Small intestine (tissue), 7 donors: ENCODE data around the gene HSPB6. TPM values are rescaled to one million over a fixed set of nuclear protein-coding genes. Genes with fewer than 3 reads are reported as not detected.
"Not testable (repeated sequence)": the region's sequence is repeated elsewhere in the genome, so short reads cannot be mapped to it uniquely, and the experiment has no call there.

Experiments used
- DNase-seq, 2 donors: peaks; one replicate each; pipeline versions ENCODE4 v3.0.0 to v3.0.0-alpha.2; 2013
- FAIRE-seq: peaks from 2 replicates; lab custom pipeline; 2012; peaks lifted over from hg19 to GRCh38; lab: Jason Lieb, UNC
- H3K27ac ChIP-seq, 3 donors: one replicate each; pipeline ENCODE4 v1.5.1; 2013; ENCODE audit warnings: low read length in 2 of 3, mild to moderate bottlenecking in 2 of 3, control low read depth in 1 of 3, inconsistent platforms in 1 of 3, low read depth in 1 of 3, moderate library complexity in 1 of 3
- H3K27me3 ChIP-seq, 3 donors: one replicate each; pipeline ENCODE4 v1.6.1; 2013; ENCODE audit warnings: low read length in 3 of 3, inconsistent platforms in 1 of 3; ENCODE audit not compliant: control insufficient read depth in 3 of 3, insufficient read depth in 3 of 3
- H3K36me3 ChIP-seq, 3 donors: one replicate each; pipeline ENCODE4 v1.6.1; 2013; ENCODE audit warnings: low read length in 3 of 3, inconsistent platforms in 1 of 3, low read depth in 1 of 3, mild to moderate bottlenecking in 1 of 3, moderate library complexity in 1 of 3; ENCODE audit not compliant: control insufficient read depth in 3 of 3, insufficient read depth in 2 of 3
- H3K4me1 ChIP-seq, 3 donors: one replicate each; pipeline ENCODE4 v1.6.1; 2013; ENCODE audit warnings: low read length in 2 of 3, inconsistent platforms in 1 of 3, low read depth in 1 of 3, mild to moderate bottlenecking in 1 of 3, moderate library complexity in 1 of 3; ENCODE audit not compliant: control insufficient read depth in 3 of 3, insufficient read depth in 2 of 3
- H3K4me3 ChIP-seq, 3 donors: one replicate each; pipeline ENCODE4 v1.5.1; 2013; ENCODE audit warnings: low read length in 3 of 3, control low read depth in 1 of 3, inconsistent platforms in 1 of 3, low read depth in 1 of 3, mild to moderate bottlenecking in 1 of 3, moderate library complexity in 1 of 3
- H3K9me3 ChIP-seq, 2 donors: one replicate each; pipeline ENCODE4 v1.6.1; 2013; ENCODE audit warnings: low read depth in 1 of 2, low read length in 1 of 2; ENCODE audit not compliant: control insufficient read depth in 2 of 2, insufficient read depth in 1 of 2
- WGBS, 3 donors: extraction: QIAGEN DNeasy Blood & Tissue Kit; methylation state at CpG; one replicate each; pipeline ENCODE4 v1.1.7; 2013; 5-methylcytosine and 5-hydroxymethylcytosine counted together
- polyA plus RNA-seq, 4 donors: library from polyadenylated mRNA; stranded (reverse) in 3 of 4; unstranded in 1 of 4; fragments of 200-250 nt in 3 of 4; fragments of 120-200 nt in 1 of 4; gene quantifications; one replicate each; pipeline versions ENCODE4 v1.2.1 to v1.2.3, GENCODE V29; 2013
- donor health status: healthy with polysubstance abuse.
- donor health status: control.
- donor health status: control.
- donor health status: Bipolar disorder and iron deficiency.
- donor health status: healthy.

HSPB6 gene
- polyA plus RNA-seq, 4 donors = 2.0 to 41.7 (median 11.5) TPM

DNA sequence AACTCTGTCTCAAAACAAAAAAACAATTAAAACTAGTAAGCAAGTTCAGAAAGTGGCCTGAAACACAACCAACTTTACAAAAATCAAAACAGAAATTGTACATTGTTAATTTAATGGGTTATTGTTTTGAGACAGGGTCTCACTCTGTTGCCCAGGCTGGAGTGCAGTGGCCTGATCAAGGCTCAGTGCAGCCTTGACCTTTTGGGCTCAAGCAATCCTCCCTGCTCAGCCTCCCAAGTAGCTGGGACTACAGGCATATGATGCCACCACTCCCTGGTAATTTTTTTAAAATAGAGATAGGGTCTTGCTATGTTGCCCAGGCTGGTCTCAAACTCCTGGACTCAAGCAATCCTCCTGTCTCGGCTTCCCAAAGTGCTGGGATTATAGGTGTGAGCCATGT is 38.7 kb upstream of the HSPB6 start:
- not testable (repeated sequence) for H3K36me3 ChIP-seq, H3K4me3 ChIP-seq, FAIRE-seq, H3K27ac ChIP-seq, H3K9me3 ChIP-seq, H3K4me1 ChIP-seq, DNase-seq
- 71 to 83% (median 80%) methylated on average over 1 of the region's 1 CpG for WGBS, 3 donors
- H3K27me3 ChIP-seq = peaks cover 0 to 23% (median 8%) of the 10 kb centered on the region in 3 donors

DNA sequence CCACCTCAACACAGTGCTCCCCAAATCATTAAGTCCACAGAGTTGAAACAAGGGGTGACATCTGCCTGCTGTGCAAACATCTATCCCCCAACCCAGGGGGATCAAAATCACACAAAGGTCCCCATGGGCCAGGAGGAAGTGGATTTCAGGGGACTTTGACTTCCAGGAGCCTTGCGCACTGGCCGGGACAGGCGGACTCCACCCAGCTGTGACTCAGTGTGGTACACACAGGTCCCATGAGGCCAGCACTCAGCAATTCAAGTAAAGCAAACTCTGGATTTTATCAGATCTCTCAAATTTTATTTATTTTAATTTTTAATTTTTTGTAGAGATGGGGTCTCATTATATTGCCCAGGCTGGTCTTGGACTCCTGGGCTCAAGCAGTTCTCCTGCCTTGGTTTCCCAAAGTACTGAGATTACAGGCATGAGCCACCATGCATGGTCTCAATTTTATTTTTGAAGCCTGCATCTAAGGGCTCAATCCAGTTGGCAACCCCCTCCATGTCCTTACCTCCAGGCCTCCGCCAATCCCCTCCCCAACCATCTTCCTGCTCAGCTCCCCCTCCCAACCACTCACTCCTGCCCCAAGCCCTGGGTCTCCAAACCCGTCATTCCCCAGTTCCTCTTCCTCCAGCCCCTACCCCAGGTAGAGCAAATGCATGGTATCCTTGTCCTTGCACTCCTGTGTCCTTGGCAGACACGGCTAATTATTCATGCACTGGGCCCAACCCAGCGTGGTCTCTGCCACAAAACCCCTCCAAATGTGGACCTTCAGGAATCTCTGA is 36.7 kb upstream of the HSPB6 start:
- 58 to 71% (median 67%) methylated on average over 7 of the region's 7 CpGs for WGBS, 3 donors
- no peak overlapping the region for H3K27ac ChIP-seq
- DNase-seq (peak; percentile 31 to 57), FAIRE-seq (no peak)
- H3K4me3 ChIP-seq = no peak overlapping the region
- H3K27me3 ChIP-seq = peaks cover 0 to 23% (median 8%) of the 10 kb centered on the region in 3 donors
- H3K4me1 ChIP-seq = no peaks in the 10 kb centered on the region
- H3K9me3 ChIP-seq = no peaks in the 10 kb centered on the region
- H3K36me3 ChIP-seq = no peaks in the 10 kb centered on the region

DNA sequence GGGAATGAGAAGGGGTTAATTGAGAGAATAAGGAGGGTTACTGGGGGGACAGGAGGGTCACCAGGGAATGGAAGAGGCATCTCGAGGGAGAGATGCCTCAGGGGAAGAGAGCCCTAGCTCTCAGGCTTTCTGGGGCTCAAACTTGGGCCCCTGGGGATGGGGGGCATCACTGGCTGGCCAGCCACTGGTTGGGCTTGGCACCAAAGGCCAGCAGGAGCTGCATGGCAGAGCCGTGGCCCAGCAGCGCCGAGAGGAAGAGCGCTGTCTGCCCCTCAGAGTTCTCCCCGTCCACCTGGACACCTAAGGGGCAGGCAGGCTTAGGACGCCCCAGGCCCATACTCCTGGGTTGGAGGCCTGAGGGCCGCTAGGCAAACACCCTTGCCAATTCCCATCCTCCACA is 36.1 kb upstream of the HSPB6 start:
- Histone ChIP-seq H3K27ac (no peak overlapping the region), H3K4me3 (no peak overlapping the region), H3K9me3 (no peaks in the 10 kb centered on the region), H3K27me3 (peaks cover 0 to 19% (median 8%) of the 10 kb centered on the region in 3 donors), H3K4me1 (no peaks in the 10 kb centered on the region), H3K36me3 (no peaks in the 10 kb centered on the region)
- no peak for DNase-seq
- 74 to 77% (median 76%) methylated on average over 8 of the region's 8 CpGs for WGBS, 3 donors
- FAIRE-seq = no peak

DNA sequence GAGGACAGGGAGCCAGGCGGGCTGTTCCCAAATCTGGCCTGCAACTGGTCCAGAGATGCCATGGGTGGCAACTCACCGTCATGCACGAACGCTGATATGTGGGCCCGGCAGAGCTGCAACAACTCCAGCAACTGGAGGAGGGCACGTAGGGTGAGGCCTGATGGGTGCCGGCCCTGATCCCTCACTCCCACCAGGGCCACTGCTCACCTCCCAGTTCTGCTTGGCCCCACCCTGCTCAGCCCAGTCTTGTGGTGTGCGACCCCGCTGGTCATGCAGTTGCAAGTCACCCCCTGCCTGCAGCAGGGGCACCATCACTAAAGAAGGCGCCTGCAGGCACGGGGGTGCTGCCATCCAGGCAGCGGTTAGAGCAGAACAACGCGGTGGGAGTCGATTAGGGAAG is 35.5 kb upstream of the HSPB6 start:
- H3K27ac ChIP-seq = no peak overlapping the region
- no peak for FAIRE-seq
- H3K27me3 ChIP-seq = peaks cover 0 to 13% (median 8%) of the 10 kb centered on the region in 3 donors
- no peak for DNase-seq
- 85 to 94% (median 91%) methylated on average over 15 of the region's 15 CpGs for WGBS, 3 donors
- no peaks in the 10 kb centered on the region for H3K9me3 ChIP-seq
- no peak overlapping the region for H3K4me3 ChIP-seq
- H3K36me3 ChIP-seq = peaks cover 0 to under 1% (median under 1%) of the 10 kb centered on the region in 3 donors
- no peaks in the 10 kb centered on the region for H3K4me1 ChIP-seq

- Histone ChIP-seq H3K4me1 (peaks cover 0 to under 1% (median 0%) of the 10 kb centered on the region in 3 donors), H3K27ac (no peak overlapping the region), H3K27me3 (peaks cover 0 to 8% (median 7%) of the 10 kb centered on the region in 3 donors), H3K4me3 (no peak overlapping the region), H3K36me3 (peaks cover 0 to 2% (median 2%) of the 10 kb centered on the region in 3 donors), H3K9me3 (no peaks in the 10 kb centered on the region)
- no peak for DNase-seq
- FAIRE-seq = no peak
- 76 to 85% (median 78%) methylated on average over 9 of the region's 9 CpGs for WGBS, 3 donors
Observed at GRCh38 chr19:35791814-35792279, 35.0 kb upstream of the HSPB6 start.

GRCh38 chr19:35790981-35791813 is 34.4 kb upstream of the HSPB6 start:
- DNase-seq (no peak), FAIRE-seq (no peak)
- H3K9me3 ChIP-seq = no peaks in the 10 kb centered on the region
- H3K4me3 ChIP-seq = no peak overlapping the region
- H3K4me1 ChIP-seq = peaks cover 0 to 7% (median 0%) of the 10 kb centered on the region in 3 donors
- H3K36me3 ChIP-seq = peaks cover 0 to 2% (median 2%) of the 10 kb centered on the region in 3 donors
- WGBS, 3 donors = 55 to 63% (median 56%) methylated on average over 18 to 20 of the region's 20 CpGs
- H3K27ac ChIP-seq = no peak overlapping the region
- H3K27me3 ChIP-seq = peaks cover 0 to 2% (median under 1%) of the 10 kb centered on the region in 3 donors

DNA sequence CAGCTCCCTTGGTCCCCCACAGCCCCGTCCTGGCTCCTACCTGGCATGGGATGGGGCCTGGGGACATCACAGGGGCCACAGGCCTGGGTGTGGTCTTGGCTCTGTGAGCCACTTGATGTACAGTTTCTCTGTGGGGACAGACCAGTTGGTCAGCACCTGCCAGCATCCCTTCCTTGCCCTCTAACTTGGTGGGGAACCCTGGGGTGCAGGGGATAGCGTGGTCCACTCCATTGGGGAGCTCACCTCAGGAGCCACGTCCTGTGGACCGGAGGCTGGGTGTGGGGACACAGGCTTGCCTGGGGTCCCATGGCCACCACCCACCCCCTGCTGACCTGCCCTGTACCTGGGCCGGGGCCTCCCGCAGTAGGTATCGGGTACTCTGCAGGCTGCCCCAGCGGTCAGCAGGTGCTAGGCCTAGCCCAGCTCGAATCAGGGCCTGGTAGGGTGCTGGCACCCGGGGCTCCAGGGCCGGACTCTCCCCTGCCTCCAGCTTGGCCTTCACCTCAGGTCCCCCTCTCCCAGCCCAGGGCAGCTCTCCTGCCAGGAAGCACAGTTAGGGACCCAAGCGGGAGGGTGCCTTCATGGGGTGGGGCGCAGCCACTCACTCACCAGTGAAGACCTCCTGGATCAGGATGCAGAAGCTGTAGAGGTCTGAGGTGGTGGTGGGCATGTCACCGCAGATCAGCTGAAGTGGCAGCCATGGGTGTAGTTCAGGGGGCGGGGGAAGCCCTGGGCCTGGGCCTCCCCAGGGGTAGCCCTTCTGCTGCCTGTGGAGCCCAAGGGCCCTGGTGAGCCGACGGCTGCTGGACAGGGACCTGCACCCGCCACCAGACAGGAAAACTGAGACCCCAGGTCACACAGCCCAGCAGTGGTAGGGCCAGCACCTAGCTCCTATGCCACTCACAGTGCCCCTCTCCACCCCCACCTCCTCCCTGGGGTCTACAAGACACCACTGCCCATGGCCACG is 33.4 kb upstream of the HSPB6 start:
- no peak overlapping the region for H3K27ac ChIP-seq
- no peak for DNase-seq
- WGBS, 3 donors = 82 to 90% (median 89%) methylated on average over 17 to 19 of the region's 19 CpGs
- no peak for FAIRE-seq
- H3K36me3 ChIP-seq = peaks cover 0 to 4% (median 2%) of the 10 kb centered on the region in 3 donors
- H3K27me3 ChIP-seq = no peaks in the 10 kb centered on the region
- H3K4me3 ChIP-seq = no peak overlapping the region
- peaks cover 0 to 14% (median 0%) of the 10 kb centered on the region in 3 donors for H3K4me1 ChIP-seq
- no peaks in the 10 kb centered on the region for H3K9me3 ChIP-seq
